Right atrium auricular region (tissue), 2 donors: ENCODE data around the gene PCBP3. TPM values are rescaled to one million over a fixed set of nuclear protein-coding genes. Genes with fewer than 3 reads are reported as not detected.

Experiments
- DNase-seq: peaks from one replicate; pipeline ENCODE4 v3.0.0-alpha.2; 2019; ENCODE audit warnings: low spot score
- H3K27ac ChIP-seq, 2 donors: fragments of 200-600 bp; sonication (generic); 1 replicate in 1 of 2; 2 replicates in 1 of 2; pipeline ENCODE4 v1.5.1; 2016 to 2019
- H3K27me3 ChIP-seq, 2 donors: fragments of 200-600 bp; sonication (generic); one replicate each; pipeline versions ENCODE4 v1.5.1 to v1.6.0; 2017 to 2019
- H3K36me3 ChIP-seq: fragments of 200-600 bp; sonication (generic); one replicate; pipeline ENCODE4 v1.5.1; 2016
- H3K4me1 ChIP-seq, 2 donors: fragments of 200-600 bp; sonication (generic); one replicate each; pipeline versions ENCODE4 v1.5.1 to v1.6.0; 2017 to 2019
- H3K4me3 ChIP-seq, 2 donors: fragments of 200-600 bp; sonication (generic); 1 replicate in 1 of 2; 2 replicates in 1 of 2; pipeline ENCODE4 v1.5.1; 2017 to 2019; ENCODE audit warnings: mild to moderate bottlenecking in 1 of 2, moderate library complexity in 1 of 2
- H3K9me3 ChIP-seq, 2 donors: fragments of 200-600 bp; sonication (generic); one replicate each; pipeline ENCODE4 v1.5.1; 2019
- total RNA-seq, 2 donors: library from RNA; depleted of rRNA; stranded (reverse); fragments of >200 nt; gene quantifications; one replicate each; pipeline ENCODE4 v1.1.0, GENCODE V29; 2016
- TF ChIP-seq, protein P1 (sequence below), 2 donors: fragments of 200-600 bp; sonication (generic); IDR thresholded peaks; one replicate each; pipeline ENCODE4 v1.5.1; 2019; ENCODE audit warnings: antibody characterized with exemption in 2 of 2

Gene PCBP3
- total RNA-seq, 2 donors from 2014 or later, result 2.3 to 5.2 TPM

GRCh38 chr21:45823100-45823681 is 179.7 kb downstream of the PCBP3 start:
- no peaks in the 10 kb centered on the region for H3K27me3 ChIP-seq
- no peaks in the 10 kb centered on the region for H3K36me3 ChIP-seq
- H3K27ac ChIP-seq, result no peak overlapping the region
- DNase-seq, result no peak
- H3K4me1 ChIP-seq, result peaks cover 0 to 7% of the 10 kb centered on the region in 2 donors
- no peaks in the 10 kb centered on the region for H3K9me3 ChIP-seq
- H3K4me3 ChIP-seq, result no peak overlapping the region
- TF ChIP-seq, protein P1, sequence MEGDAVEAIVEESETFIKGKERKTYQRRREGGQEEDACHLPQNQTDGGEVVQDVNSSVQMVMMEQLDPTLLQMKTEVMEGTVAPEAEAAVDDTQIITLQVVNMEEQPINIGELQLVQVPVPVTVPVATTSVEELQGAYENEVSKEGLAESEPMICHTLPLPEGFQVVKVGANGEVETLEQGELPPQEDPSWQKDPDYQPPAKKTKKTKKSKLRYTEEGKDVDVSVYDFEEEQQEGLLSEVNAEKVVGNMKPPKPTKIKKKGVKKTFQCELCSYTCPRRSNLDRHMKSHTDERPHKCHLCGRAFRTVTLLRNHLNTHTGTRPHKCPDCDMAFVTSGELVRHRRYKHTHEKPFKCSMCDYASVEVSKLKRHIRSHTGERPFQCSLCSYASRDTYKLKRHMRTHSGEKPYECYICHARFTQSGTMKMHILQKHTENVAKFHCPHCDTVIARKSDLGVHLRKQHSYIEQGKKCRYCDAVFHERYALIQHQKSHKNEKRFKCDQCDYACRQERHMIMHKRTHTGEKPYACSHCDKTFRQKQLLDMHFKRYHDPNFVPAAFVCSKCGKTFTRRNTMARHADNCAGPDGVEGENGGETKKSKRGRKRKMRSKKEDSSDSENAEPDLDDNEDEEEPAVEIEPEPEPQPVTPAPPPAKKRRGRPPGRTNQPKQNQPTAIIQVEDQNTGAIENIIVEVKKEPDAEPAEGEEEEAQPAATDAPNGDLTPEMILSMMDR (IDR thresholded peaks at IDR 0.05), result no peak

DNA sequence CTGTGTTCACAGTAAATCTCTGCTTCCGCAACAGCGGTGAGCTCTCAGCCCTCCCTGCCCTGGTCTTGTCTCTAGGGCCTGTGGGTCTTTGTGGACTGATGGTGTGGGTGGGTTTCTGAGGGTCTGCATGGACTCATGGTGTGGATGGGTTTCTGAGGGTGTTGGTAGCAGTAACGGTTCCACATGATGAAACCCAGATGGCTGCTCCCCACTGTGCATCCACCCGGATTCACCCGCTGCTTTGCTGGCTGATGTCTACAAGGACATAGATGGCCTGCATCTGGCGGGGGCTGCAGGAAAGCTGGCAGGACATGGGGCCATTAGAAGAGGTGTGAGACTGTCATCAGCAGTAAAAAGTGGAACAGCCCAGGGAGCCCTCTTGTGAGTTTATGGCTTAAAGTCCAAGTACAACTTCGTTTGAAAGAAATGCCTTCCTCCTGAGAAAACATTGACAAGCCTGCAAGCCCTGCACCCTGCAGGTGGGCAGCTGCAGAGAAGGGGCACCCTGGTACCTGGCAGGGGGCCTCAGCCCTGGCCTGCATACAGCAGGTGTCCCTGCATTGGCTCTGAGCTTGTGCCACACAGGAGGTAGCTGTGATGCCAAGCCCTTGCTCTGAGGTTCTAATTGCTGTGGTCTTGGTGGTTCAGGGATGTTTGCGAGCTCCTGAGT is 181.2 kb downstream of the PCBP3 start:
- Histone ChIP-seq H3K27ac (no peak overlapping the region), H3K36me3 (no peaks in the 10 kb centered on the region), H3K27me3 (no peaks in the 10 kb centered on the region), H3K4me3 (no peak overlapping the region), H3K4me1 (peaks cover 0 to 7% of the 10 kb centered on the region in 2 donors), H3K9me3 (no peaks in the 10 kb centered on the region)
- no peak for DNase-seq
- TF ChIP-seq, protein P1 (IDR thresholded peaks at IDR 0.05), result no peak

DNA sequence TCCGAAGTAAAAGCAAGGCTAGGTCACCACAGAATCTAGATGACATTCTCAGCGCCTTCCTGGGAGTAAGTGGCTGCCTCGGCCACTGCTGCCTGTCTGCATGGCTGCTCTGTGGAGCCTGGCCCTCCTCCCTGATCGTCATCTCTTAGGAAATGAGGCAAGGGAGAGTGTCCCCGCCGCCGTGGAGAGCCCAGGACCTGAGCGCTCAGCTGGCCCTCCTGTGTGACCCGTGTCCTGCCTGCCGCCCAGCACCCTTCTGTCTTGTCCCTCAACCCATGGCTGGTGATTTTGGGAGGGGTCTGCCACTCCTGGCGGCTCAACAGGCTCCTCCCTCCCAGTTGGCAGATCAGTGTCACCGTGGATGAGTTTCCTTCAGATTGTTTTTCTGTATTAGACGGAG is 181.7 kb downstream of the PCBP3 start:
- TF ChIP-seq, protein P1 (IDR thresholded peaks at IDR 0.05), result no peak

DNA sequence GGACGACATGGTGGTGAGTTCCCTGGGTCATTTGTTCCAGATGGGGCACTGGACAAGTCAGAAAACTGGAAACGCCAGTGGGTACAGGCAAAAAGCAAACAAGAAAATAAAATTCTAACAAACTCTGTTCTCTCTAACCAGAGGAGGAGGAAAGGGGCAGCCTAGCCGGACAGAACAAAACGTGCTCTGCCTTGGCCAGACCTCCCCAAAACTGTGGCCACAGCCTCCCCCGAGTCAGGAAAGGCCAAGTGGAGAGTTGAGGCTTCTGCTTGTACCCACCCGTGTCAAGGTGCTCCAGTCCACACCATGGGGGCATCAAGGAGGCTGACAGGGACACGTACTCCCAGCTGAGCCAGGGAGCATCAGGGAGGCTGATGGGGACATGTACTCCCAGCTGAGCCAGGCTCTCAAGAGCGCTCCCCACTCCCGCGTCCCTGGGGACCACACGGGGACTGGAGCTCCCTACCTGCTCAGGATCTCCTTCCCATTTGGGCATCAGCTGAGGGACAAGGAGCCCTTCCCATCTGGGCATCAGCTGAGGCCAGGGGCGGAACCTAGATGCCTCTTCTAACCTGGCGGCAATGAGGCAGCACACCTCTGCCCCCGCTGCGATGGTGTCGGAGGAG is 183.3 kb downstream of the PCBP3 start:
- no peaks in the 10 kb centered on the region for H3K4me1 ChIP-seq
- no peaks in the 10 kb centered on the region for H3K27me3 ChIP-seq
- no peaks in the 10 kb centered on the region for H3K36me3 ChIP-seq
- no peaks in the 10 kb centered on the region for H3K9me3 ChIP-seq
- TF ChIP-seq, protein P1 (IDR thresholded peaks at IDR 0.05), result no peak
- DNase-seq, result no peak
- H3K4me3 ChIP-seq, result no peak overlapping the region
- no peak overlapping the region for H3K27ac ChIP-seq

More for the DNA sequence above, 181.7 kb downstream of the PCBP3 start:
- Histone ChIP-seq H3K9me3 (no peaks in the 10 kb centered on the region), H3K27me3 (no peaks in the 10 kb centered on the region), H3K4me3 (no peak overlapping the region), H3K36me3 (no peaks in the 10 kb centered on the region), H3K4me1 (peaks cover 0 to 7% of the 10 kb centered on the region in 2 donors), H3K27ac (no peak overlapping the region)
- DNase-seq, result no peak

DNA sequence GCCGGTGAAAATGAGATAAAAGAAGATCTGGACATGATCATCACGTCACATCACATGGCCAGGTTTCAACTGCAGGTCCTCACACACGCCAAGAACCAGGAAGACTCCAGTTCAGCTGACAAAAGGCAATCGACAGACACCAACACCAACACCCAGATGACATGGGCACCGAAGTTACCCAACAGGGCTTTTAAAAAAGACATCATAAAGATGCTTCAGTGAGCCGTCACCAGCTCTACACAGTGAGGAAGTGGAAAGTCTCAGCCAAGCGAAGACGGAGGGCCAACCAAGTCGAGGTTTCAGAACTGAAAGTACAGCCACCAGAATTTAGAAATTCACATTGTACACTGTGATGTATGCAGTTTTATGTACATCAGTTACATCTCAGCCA is 183.8 kb downstream of the PCBP3 start:
- Histone ChIP-seq H3K4me3 (no peak overlapping the region), H3K9me3 (no peaks in the 10 kb centered on the region), H3K27ac (no peak overlapping the region), H3K4me1 (peaks cover 0 to 5% of the 10 kb centered on the region in 2 donors), H3K36me3 (no peaks in the 10 kb centered on the region), H3K27me3 (no peaks in the 10 kb centered on the region)
- peak; percentile 48 for DNase-seq
- TF ChIP-seq, protein P1 (IDR thresholded peaks at IDR 0.05), result no peak
